GM12874 (cell line): Measurements from ENCODE around the gene NRG3.

ENCODE experiments used
- TF ChIP-seq, protein P1 (sequence below): IDR thresholded peaks from 2 replicates; pipeline ENCODE4 v1.5.1; 2011; ENCODE audit warnings: low read depth, mild to moderate bottlenecking, control low read depth, low read length, moderate library complexity; ENCODE audit not compliant: insufficient read depth

NRG3 gene

GRCh38 chr10:82221601-82222149 lies 346.7 kb downstream of the NRG3 start:
- TF ChIP-seq, protein P1, sequence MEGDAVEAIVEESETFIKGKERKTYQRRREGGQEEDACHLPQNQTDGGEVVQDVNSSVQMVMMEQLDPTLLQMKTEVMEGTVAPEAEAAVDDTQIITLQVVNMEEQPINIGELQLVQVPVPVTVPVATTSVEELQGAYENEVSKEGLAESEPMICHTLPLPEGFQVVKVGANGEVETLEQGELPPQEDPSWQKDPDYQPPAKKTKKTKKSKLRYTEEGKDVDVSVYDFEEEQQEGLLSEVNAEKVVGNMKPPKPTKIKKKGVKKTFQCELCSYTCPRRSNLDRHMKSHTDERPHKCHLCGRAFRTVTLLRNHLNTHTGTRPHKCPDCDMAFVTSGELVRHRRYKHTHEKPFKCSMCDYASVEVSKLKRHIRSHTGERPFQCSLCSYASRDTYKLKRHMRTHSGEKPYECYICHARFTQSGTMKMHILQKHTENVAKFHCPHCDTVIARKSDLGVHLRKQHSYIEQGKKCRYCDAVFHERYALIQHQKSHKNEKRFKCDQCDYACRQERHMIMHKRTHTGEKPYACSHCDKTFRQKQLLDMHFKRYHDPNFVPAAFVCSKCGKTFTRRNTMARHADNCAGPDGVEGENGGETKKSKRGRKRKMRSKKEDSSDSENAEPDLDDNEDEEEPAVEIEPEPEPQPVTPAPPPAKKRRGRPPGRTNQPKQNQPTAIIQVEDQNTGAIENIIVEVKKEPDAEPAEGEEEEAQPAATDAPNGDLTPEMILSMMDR = no peak

DNA sequence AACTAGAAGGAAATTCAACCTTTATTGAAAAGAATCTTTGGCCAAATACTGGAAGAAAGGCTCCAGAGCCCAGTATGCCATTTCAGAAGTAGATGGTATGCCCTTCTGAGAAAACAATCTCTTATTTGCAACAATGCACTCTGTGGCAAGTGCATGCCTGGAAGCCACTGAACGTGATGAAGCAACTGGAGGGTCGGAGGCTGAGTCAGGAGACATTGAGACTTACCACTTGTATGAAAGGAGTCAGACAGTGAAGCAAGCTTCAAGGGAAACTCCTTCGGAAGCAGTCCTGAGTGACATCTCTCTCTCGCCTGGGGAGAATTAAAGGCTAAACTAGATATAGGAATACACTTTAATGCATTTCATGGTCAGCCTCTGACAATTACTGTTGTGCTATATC lies 353.7 kb downstream of the NRG3 start:
- TF ChIP-seq, protein P1 = no peak

DNA sequence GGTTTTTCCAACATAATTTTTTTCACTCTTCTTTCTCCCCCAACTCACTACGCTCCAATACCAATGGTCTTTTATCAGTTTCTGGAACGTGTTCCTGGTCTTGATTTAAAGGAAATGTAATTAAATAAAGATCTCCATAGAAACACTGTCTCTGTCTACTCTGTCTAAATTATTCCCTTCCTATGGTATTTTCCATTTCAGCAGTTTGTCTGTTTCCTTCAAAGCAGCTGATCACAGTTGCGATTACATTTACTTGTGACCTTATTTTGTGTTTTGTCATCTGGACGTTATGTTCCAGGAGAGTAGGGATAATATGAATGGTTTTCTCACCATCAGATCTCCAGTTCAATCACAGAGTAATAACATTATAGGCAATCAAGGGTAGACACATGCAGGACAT lies 359.2 kb downstream of the NRG3 start:
- TF ChIP-seq, protein P1 = no peak

- TF ChIP-seq, protein P1 = no peak
These were observed 361.2 kb downstream of the NRG3 start for GRCh38 chr10:82236084-82236731.

GRCh38 chr10:82238291-82238690 lies 363.3 kb downstream of the NRG3 start:
- TF ChIP-seq, protein P1 = no peak

DNA sequence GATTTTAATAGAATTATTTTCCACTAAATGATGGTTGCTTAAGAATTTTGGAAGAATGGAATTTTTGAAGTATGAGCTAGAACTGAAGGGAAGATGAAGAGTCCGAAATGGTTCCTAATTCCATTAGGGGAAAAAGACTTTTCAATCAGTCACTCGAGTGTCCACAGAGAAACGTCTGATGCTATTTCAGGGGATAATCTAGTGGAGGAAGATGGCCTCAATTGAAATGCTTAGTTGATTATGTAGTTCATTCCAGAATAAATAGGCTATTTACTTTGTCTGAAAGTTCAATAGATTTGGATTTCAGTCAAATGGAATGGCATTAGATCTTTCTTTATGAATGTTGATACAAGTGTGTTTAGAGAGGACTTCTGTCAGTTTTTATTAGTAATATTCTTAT lies 365.4 kb downstream of the NRG3 start:
- TF ChIP-seq, protein P1 = no peak

DNA sequence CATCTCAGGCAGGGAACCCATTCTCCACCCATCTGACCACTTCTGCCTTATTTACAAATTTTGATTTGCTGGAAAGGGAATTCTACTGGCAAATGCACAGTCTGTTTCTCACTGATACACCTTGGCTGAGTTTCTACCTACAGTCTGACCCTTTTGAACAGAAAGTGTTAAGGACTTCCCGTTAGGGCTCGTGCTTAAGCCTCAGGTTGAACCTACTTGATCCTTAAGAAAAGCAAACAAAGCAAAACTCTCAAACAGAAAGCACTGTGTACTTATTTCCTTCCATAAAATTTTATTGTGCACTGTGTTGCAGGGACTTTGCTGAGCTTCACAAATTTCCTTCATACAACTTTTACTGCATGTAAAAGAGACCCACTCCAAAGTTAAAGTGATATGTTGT lies 367.8 kb downstream of the NRG3 start:
- TF ChIP-seq, protein P1 = no peak
